ENCODE data around the gene KIAA1671.
A peak's percentile ranks its signal among the peaks of the same experiment; 100 is the strongest.

Gene KIAA1671

DNA sequence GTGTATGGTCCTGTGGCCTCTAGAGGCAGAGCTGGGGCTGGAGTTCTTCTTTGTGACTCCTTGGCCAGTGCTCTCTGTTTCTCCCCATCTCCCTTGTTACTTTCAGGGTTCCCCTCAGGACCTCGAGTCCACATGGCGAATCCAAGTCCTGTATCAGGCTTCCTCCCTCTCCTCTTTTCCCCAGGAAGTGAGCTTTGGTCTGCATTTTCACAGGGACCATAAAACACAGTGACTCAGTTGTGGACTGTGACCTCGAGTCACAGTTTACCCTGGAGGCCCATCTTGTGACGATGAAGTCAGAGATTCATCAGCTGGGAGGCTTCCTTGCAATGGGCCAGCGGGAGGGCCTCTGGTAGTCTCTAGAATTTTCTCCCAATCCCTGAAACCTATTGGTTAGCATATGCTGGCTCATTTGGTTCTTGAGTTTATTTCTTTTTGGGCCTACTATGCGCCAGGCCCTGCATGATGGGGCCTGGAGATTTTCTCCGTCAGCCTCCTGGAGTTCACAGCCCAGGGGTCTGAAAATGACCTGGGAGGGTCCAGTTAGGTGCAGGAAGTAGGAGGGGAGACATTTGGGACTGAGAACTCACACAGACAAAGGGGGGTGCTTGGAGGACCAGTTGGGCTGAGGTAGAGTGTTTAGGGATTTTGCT, 100.8 kb downstream of the KIAA1671 start:
- no peak overlapping the region for H3K4me3 ChIP-seq (ENCODE audit: low read depth, low read length, poor library complexity, severe bottlenecking)
- no peaks in the 10 kb centered on the region for H3K4me1 ChIP-seq (ENCODE audit: insufficient read depth, low read length, severe bottlenecking)
- H3K36me3 ChIP-seq (ENCODE audit: insufficient read depth, low read length), result no peaks in the 10 kb centered on the region
- H3K9me3 ChIP-seq (ENCODE audit: low read length), result no peaks in the 10 kb centered on the region
- H3K79me2 ChIP-seq (ENCODE audit: insufficient read depth, low read length), result no peaks in the 10 kb centered on the region
- H3K27me3 ChIP-seq (ENCODE audit: insufficient read depth, low read length), result 0 out of 2 replicates have a peak, but pooled peaks cover 5% of the 10 kb centered on the region
- no peak for TF ChIP-seq EZH2 (IDR thresholded peaks at IDR 0.05; ENCODE audit: borderline replicate concordance, low read length)
- TF ChIP-seq, protein P1, sequence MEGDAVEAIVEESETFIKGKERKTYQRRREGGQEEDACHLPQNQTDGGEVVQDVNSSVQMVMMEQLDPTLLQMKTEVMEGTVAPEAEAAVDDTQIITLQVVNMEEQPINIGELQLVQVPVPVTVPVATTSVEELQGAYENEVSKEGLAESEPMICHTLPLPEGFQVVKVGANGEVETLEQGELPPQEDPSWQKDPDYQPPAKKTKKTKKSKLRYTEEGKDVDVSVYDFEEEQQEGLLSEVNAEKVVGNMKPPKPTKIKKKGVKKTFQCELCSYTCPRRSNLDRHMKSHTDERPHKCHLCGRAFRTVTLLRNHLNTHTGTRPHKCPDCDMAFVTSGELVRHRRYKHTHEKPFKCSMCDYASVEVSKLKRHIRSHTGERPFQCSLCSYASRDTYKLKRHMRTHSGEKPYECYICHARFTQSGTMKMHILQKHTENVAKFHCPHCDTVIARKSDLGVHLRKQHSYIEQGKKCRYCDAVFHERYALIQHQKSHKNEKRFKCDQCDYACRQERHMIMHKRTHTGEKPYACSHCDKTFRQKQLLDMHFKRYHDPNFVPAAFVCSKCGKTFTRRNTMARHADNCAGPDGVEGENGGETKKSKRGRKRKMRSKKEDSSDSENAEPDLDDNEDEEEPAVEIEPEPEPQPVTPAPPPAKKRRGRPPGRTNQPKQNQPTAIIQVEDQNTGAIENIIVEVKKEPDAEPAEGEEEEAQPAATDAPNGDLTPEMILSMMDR (IDR thresholded peaks at IDR 0.05; ENCODE audit: low read length), result no peak
- H3K9ac ChIP-seq (ENCODE audit: low read length), result no peak overlapping the region
- no peak overlapping the region for H3K27ac ChIP-seq (ENCODE audit: low read depth, low read length, poor library complexity, severe bottlenecking)
- no peaks in the 10 kb centered on the region for H4K20me1 ChIP-seq (ENCODE audit: insufficient read depth, low read length)
- H3K4me2 ChIP-seq (ENCODE audit: low read length), result no peak overlapping the region
- no peaks in the 10 kb centered on the region for H3F3A ChIP-seq (ENCODE audit: insufficient read depth, low read length)
- H3K9me2 ChIP-seq (ENCODE audit: low read depth, low read length), result no peaks in the 10 kb centered on the region
- H2AFZ ChIP-seq (ENCODE audit: low read length), result no peak overlapping the region

DNA sequence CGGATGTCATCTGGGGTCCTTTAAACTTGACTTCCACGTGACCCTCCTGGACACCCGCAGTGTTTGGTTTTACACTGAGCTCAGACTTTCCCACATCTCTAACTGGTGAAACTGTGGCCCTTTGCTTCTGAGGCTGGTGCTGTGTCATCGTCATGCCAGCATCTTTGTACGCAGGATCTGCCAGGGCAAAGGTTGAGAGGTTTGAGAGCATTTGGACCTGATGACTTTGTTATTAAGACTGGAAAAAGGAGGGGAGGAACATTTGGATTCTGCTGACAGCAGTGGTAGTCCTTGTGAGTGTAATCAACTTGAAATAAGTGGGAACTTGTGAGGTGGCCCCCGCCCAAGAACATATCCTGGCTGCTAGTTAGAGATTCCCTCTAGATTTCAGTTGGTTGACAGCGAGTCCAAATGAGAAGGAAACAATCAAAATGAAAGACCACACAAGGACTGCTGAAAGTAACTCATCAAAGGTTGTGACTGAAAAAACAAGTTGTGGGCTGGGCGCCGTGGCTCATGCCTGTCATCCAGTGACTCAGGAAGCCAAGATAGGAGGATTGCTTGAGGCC, 102.5 kb downstream of the KIAA1671 start:
- H3K36me3 ChIP-seq (ENCODE audit: insufficient read depth, low read length), result no peaks in the 10 kb centered on the region
- H3K9ac ChIP-seq (ENCODE audit: low read length), result no peak overlapping the region
- TF ChIP-seq EZH2 (IDR thresholded peaks at IDR 0.05; ENCODE audit: borderline replicate concordance, low read length), result no peak
- TF ChIP-seq, protein P1 (IDR thresholded peaks at IDR 0.05; ENCODE audit: low read length), result no peak
- H3K4me2 ChIP-seq (ENCODE audit: low read length), result no peak overlapping the region
- H3K4me1 ChIP-seq (ENCODE audit: insufficient read depth, low read length, severe bottlenecking), result no peaks in the 10 kb centered on the region
- H3K27ac ChIP-seq (ENCODE audit: low read depth, low read length, poor library complexity, severe bottlenecking), result no peak overlapping the region
- no peaks in the 10 kb centered on the region for H3K79me2 ChIP-seq (ENCODE audit: insufficient read depth, low read length)
- no peak overlapping the region for H2AFZ ChIP-seq (ENCODE audit: low read length)
- no peaks in the 10 kb centered on the region for H3K9me3 ChIP-seq (ENCODE audit: low read length)
- no peaks in the 10 kb centered on the region for H4K20me1 ChIP-seq (ENCODE audit: insufficient read depth, low read length)
- 0 out of 2 replicates have a peak, but pooled peaks cover 5% of the 10 kb centered on the region for H3K27me3 ChIP-seq (ENCODE audit: insufficient read depth, low read length)
- H3K9me2 ChIP-seq (ENCODE audit: low read depth, low read length), result no peaks in the 10 kb centered on the region
- no peak overlapping the region for H3K4me3 ChIP-seq (ENCODE audit: low read depth, low read length, poor library complexity, severe bottlenecking)
- H3F3A ChIP-seq (ENCODE audit: insufficient read depth, low read length), result no peaks in the 10 kb centered on the region

DNA sequence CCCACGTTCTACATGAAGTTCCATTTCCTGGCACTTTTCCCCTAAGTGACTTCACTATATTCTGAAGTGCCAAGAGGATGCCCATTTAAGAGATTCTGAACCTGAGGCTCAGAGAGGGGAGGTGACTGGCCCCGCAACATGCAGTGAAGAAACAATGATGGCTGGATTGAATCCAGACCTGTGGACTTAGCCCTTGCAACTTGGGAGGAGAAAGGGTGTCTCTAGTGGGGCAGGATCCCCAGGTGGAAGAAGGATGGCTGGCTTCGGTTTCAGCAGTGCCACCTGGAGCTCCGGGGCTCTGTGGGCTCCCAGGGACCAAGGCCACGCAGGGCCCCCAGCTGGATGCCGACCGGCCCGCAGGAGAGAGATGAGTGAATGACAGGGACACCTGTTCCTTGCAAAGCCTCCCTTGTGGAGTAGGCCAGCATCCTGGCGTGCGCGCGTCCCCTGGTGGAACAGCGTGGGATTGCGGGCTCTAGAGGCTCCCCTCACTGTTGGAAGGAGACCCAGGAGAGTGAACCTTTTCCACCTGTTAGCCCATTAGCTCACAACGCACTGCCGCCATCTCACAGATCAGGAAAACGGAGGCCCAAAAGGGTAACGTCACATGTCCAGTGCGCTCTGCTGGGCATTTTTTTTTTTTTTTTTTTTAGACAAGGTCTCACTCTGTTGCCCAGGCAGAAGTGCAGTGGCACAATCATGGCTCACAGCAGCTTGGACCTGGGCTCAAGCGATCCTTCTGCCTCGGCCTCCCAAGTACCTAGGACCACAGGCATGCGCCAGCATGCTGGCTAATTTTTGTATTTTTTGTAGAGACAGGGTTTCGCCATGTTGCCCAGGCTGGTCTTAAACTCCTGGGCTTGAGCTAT, 104.7 kb downstream of the KIAA1671 start:
- Histone ChIP-seq H2AFZ (ENCODE audit: low read length) (no peak overlapping the region), H3K9ac (ENCODE audit: low read length) (no peak overlapping the region), H3K27ac (ENCODE audit: low read depth, low read length, poor library complexity, severe bottlenecking) (no peak overlapping the region), H4K20me1 (ENCODE audit: insufficient read depth, low read length) (no peaks in the 10 kb centered on the region), H3K4me3 (ENCODE audit: low read depth, low read length, poor library complexity, severe bottlenecking) (no peak overlapping the region), H3K4me2 (ENCODE audit: low read length) (no peak overlapping the region), H3K9me2 (ENCODE audit: low read depth, low read length) (no peaks in the 10 kb centered on the region), H3F3A (ENCODE audit: insufficient read depth, low read length) (no peaks in the 10 kb centered on the region), H3K36me3 (ENCODE audit: insufficient read depth, low read length) (no peaks in the 10 kb centered on the region), H3K27me3 (ENCODE audit: insufficient read depth, low read length) (no peaks in the 10 kb centered on the region), H3K9me3 (ENCODE audit: low read length) (no peaks in the 10 kb centered on the region), H3K4me1 (ENCODE audit: insufficient read depth, low read length, severe bottlenecking) (no peaks in the 10 kb centered on the region), H3K79me2 (ENCODE audit: insufficient read depth, low read length) (no peaks in the 10 kb centered on the region)
- no peak for TF ChIP-seq EZH2 (IDR thresholded peaks at IDR 0.05; ENCODE audit: borderline replicate concordance, low read length)
- TF ChIP-seq, protein P1 (IDR thresholded peaks at IDR 0.05; ENCODE audit: low read length), result peak; percentile 79
